DND-41 (cell line): ENCODE results near the gene SCN9A.
"Not testable (repeated sequence)": the region's sequence is repeated elsewhere in the genome, so short reads cannot be mapped to it uniquely, and the experiment has no call there.

Source experiments
- ATAC-seq: fragments of 200-7000 bp; cut with Tn5 transposase; 3 replicates; pipeline ENCODE4 v1.9.1; 2021; ENCODE audit warnings: low read depth; ENCODE audit not compliant: insufficient read depth
- DNase-seq: peaks from one replicate; pipeline ENCODE4 v3.0.0-alpha.2; 2020
- H2AFZ ChIP-seq: 2 replicates; pipeline ENCODE4 v1.6.0; 2012; ENCODE audit warnings: low read depth, low read length
- H3K27ac ChIP-seq: 2 replicates; pipeline ENCODE4 v1.5.1; 2012; ENCODE audit warnings: low read length, inconsistent platforms
- H3K27me3 ChIP-seq: fragments of 200-600 bp; sonication (generic); 2 replicates; pipeline ENCODE4 v1.6.0; 2012; ENCODE audit warnings: low read length, mild to moderate bottlenecking, inconsistent platforms; ENCODE audit not compliant: insufficient read depth, poor library complexity
- H3K36me3 ChIP-seq: 2 replicates; pipeline ENCODE4 v1.5.1; 2012; ENCODE audit warnings: low read length, inconsistent platforms; ENCODE audit not compliant: insufficient read depth
- H3K4me1 ChIP-seq: 2 replicates; pipeline ENCODE4 v1.5.1; 2012; ENCODE audit warnings: mild to moderate bottlenecking, low read length; ENCODE audit not compliant: insufficient read depth
- H3K4me2 ChIP-seq: 2 replicates; pipeline ENCODE4 v1.6.0; 2012; ENCODE audit warnings: mild to moderate bottlenecking, moderate library complexity, low read length, inconsistent platforms; ENCODE audit not compliant: insufficient read depth
- H3K4me3 ChIP-seq, 2 experiments: fragments of 200-600 bp in 1 of 2; shearing (Covaris generic) in 1 of 2; 2 replicates each; pipeline ENCODE4 v1.5.1; 2012 to 2016; ENCODE audit warnings: inconsistent platforms in 2 of 2, low read length in 2 of 2, mild to moderate bottlenecking in 2 of 2, low read depth in 1 of 2, moderate library complexity in 1 of 2
- H3K79me2 ChIP-seq: 2 replicates; pipeline ENCODE4 v1.6.0; 2012; ENCODE audit warnings: low read length, inconsistent platforms; ENCODE audit not compliant: insufficient read depth
- H3K9ac ChIP-seq: 2 replicates; pipeline ENCODE4 v1.6.0; 2012; ENCODE audit warnings: low read depth, mild to moderate bottlenecking, inconsistent platforms, low read length, moderate library complexity
- H3K9me3 ChIP-seq: 2 replicates; pipeline ENCODE4 v1.5.1; 2012; ENCODE audit warnings: low read length, moderate library complexity, mild to moderate bottlenecking, inconsistent platforms; ENCODE audit not compliant: insufficient read depth, severe bottlenecking
- H4K20me1 ChIP-seq: 2 replicates; pipeline ENCODE4 v1.6.0; 2012; ENCODE audit warnings: low read length; ENCODE audit not compliant: insufficient read depth
- EZH2 ChIP-seq: IDR thresholded peaks from 3 replicates; pipeline ENCODE4 v1.6.1; 2012; ENCODE audit warnings: borderline replicate concordance, low read depth, mild to moderate bottlenecking, moderate library complexity, low read length, inconsistent platforms; ENCODE audit not compliant: severe bottlenecking
- TF ChIP-seq, protein P1 (sequence below): IDR thresholded peaks from 2 replicates; pipeline ENCODE4 v1.5.1; 2012; ENCODE audit warnings: borderline replicate concordance, low read length, moderate library complexity, mild to moderate bottlenecking; ENCODE audit not compliant: poor library complexity, severe bottlenecking; ENCODE audit errors: extremely low read depth

Gene SCN9A

GRCh38 chr2:166411473-166412230, 35.9 kb upstream of the SCN9A start:
- H3K4me3 ChIP-seq = no peak overlapping the region
- no peak overlapping the region for H3K27ac ChIP-seq

DNA sequence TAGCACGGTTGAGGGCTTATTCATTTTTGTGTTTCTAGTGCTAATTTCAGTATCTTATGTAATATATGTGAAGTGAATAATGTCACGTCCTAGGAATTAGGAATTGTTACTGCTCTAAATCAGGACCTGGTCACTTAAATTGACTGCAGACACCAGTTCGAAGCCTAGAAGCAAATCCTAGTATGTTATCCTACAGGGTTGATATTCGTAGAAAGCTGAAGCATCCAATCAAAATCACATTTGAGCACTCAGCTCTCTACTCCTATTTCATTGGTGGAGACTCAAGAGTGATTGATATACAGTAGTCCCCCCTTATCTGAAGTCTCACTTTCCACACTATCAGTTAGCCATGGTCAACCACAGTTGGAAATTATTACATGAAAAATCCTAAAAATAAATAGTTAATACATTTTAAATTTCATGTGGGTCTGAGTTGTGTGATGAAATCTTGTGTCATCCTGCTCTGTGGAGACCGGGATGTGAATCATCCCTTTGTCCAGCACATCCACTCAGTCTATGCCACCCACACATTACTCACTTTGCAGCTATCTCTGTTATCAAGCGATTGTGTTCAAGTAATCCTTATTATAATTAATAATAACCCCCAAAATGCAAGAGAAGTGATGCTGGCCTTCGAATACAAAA, 35.2 kb upstream of the SCN9A start:
- H3K79me2 ChIP-seq = no peaks in the 10 kb centered on the region
- TF ChIP-seq, protein P1, sequence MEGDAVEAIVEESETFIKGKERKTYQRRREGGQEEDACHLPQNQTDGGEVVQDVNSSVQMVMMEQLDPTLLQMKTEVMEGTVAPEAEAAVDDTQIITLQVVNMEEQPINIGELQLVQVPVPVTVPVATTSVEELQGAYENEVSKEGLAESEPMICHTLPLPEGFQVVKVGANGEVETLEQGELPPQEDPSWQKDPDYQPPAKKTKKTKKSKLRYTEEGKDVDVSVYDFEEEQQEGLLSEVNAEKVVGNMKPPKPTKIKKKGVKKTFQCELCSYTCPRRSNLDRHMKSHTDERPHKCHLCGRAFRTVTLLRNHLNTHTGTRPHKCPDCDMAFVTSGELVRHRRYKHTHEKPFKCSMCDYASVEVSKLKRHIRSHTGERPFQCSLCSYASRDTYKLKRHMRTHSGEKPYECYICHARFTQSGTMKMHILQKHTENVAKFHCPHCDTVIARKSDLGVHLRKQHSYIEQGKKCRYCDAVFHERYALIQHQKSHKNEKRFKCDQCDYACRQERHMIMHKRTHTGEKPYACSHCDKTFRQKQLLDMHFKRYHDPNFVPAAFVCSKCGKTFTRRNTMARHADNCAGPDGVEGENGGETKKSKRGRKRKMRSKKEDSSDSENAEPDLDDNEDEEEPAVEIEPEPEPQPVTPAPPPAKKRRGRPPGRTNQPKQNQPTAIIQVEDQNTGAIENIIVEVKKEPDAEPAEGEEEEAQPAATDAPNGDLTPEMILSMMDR = no peak
- no peak for TF ChIP-seq EZH2
- no peaks in the 10 kb centered on the region for H3K36me3 ChIP-seq
- H2AFZ ChIP-seq = no peak overlapping the region
- H4K20me1 ChIP-seq = no peaks in the 10 kb centered on the region
- ATAC-seq = no peak
- H3K4me1 ChIP-seq = no peaks in the 10 kb centered on the region
- H3K4me2 ChIP-seq = no peak overlapping the region
- H3K4me3 ChIP-seq = no peak overlapping the region
- H3K27me3 ChIP-seq = no peaks in the 10 kb centered on the region
- no peak for DNase-seq
- H3K9ac ChIP-seq = no peak overlapping the region
- no peak overlapping the region for H3K27ac ChIP-seq
- no peaks in the 10 kb centered on the region for H3K9me3 ChIP-seq

More at GRCh38 chr2:166411473-166412230, 35.9 kb upstream of the SCN9A start:
- Histone ChIP-seq H2AFZ (no peak overlapping the region), H3K79me2 (no peaks in the 10 kb centered on the region), H3K4me1 (no peaks in the 10 kb centered on the region), H3K27me3 (no peaks in the 10 kb centered on the region), H3K9ac (no peak overlapping the region), H3K36me3 (no peaks in the 10 kb centered on the region), H3K9me3 (no peaks in the 10 kb centered on the region), H4K20me1 (no peaks in the 10 kb centered on the region), H3K4me2 (no peak overlapping the region)
- no peak for ATAC-seq
- TF ChIP-seq EZH2 = no peak
- TF ChIP-seq, protein P1 = no peak
- no peak for DNase-seq

- not testable (repeated sequence) for H3K4me1 ChIP-seq, H3K27ac ChIP-seq, H3K4me2 ChIP-seq, ATAC-seq, H3K9me3 ChIP-seq, H3K4me3 ChIP-seq, H4K20me1 ChIP-seq, H3K9ac ChIP-seq, DNase-seq, H3K79me2 ChIP-seq, H2AFZ ChIP-seq, H3K36me3 ChIP-seq, H3K27me3 ChIP-seq
These were observed 32.0 kb upstream of the SCN9A start for GRCh38 chr2:166407746-166408145.

GRCh38 chr2:166406374-166406773, 30.6 kb upstream of the SCN9A start:
- H3K9ac ChIP-seq = no peak overlapping the region
- H3K36me3 ChIP-seq = no peaks in the 10 kb centered on the region
- TF ChIP-seq EZH2 = no peak
- TF ChIP-seq, protein P1 = no peak
- no peak overlapping the region for H2AFZ ChIP-seq
- H3K27ac ChIP-seq = no peak overlapping the region
- H4K20me1 ChIP-seq = no peaks in the 10 kb centered on the region
- H3K4me3 ChIP-seq = no peak overlapping the region
- DNase-seq = no peak
- H3K4me2 ChIP-seq = no peak overlapping the region
- no peaks in the 10 kb centered on the region for H3K27me3 ChIP-seq
- no peaks in the 10 kb centered on the region for H3K79me2 ChIP-seq
- no peak for ATAC-seq
- H3K4me1 ChIP-seq = no peaks in the 10 kb centered on the region
- H3K9me3 ChIP-seq = no peaks in the 10 kb centered on the region
